Measurements from ENCODE around the gene ABCC1. TPM values are rescaled to one million over a fixed set of nuclear protein-coding genes. Genes with fewer than 3 reads are reported as not detected.
"Not testable (repeated sequence)": the region's sequence is repeated elsewhere in the genome, so short reads cannot be mapped to it uniquely, and the experiment has no call there.

Gene ABCC1
- total and polyA plus RNA-seq, 12 donors, result 6.1 to 32.8 (median 21.6) TPM

DNA sequence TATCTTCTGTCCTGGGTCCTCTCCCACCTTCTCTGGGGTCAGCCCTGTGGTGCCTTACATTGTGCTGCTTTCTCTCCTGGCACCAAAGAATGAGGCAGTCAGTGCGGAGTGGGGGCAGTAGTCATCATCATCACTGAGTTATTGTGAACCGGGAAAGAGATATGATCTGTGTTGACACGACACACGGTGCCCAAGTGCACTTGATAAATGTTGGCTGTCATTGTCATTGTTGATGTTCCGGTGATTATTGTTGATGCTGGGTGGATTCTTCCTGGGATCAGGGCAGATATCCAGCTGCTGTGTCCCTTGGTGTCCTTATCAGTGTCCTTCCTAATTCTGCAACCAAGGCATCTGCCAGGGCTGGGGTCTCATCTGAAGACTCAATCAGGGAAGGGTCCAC is 152.2 kb downstream of the ABCC1 start:
- DNase-seq, result no peak
- H3K27ac ChIP-seq, result no peak overlapping the region
- H3K9me3 ChIP-seq, result no peaks in the 10 kb centered on the region
- intact Hi-C loops (cut with DNase I), result no loop called here
- H3K4me1 ChIP-seq, result peaks cover 0 to 9% (median 2%) of the 10 kb centered on the region in 9 donors
- no peak overlapping the region for H3K4me3 ChIP-seq
- ATAC-seq, result no peak
- TF ChIP-seq, protein P1, sequence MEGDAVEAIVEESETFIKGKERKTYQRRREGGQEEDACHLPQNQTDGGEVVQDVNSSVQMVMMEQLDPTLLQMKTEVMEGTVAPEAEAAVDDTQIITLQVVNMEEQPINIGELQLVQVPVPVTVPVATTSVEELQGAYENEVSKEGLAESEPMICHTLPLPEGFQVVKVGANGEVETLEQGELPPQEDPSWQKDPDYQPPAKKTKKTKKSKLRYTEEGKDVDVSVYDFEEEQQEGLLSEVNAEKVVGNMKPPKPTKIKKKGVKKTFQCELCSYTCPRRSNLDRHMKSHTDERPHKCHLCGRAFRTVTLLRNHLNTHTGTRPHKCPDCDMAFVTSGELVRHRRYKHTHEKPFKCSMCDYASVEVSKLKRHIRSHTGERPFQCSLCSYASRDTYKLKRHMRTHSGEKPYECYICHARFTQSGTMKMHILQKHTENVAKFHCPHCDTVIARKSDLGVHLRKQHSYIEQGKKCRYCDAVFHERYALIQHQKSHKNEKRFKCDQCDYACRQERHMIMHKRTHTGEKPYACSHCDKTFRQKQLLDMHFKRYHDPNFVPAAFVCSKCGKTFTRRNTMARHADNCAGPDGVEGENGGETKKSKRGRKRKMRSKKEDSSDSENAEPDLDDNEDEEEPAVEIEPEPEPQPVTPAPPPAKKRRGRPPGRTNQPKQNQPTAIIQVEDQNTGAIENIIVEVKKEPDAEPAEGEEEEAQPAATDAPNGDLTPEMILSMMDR (IDR thresholded peaks at IDR 0.05), result no peak
- WGBS, 2 donors, result 92 to 94% methylated on average over 5 of the region's 5 CpGs
- H3K27me3 ChIP-seq, result no peaks in the 10 kb centered on the region
- peaks cover 0 to 85% (median 16%) of the 10 kb centered on the region in 9 donors for H3K36me3 ChIP-seq

DNA sequence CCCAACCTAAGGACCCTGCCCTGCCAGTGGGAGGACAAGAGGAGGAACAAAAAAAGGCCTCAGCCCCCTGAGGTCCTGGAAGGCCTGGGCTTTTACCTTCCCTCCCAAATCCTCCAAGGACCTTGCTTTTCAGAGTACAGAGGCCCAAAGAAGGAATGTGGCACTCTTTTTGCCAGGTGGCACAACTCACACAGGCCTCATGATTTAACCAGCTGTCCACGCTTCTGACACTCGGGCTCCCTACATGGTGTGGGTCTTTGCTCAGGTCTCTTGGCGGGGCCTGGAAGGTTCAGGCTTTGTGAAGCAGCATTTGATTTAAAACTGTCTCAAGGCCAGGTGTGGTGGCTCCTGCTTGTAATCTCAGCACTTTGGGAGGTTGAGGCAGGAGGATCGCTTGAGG is 153.3 kb downstream of the ABCC1 start:
- 93 to 95% methylated on average over 4 of the region's 4 CpGs for WGBS, 2 donors
- Histone ChIP-seq H3K4me1 (peaks cover 0 to 9% (median 0%) of the 10 kb centered on the region in 9 donors), H3K27ac (no peak overlapping the region), H3K9me3 (no peaks in the 10 kb centered on the region), H3K36me3 (peaks cover 0 to 88% (median 16%) of the 10 kb centered on the region in 9 donors), H3K27me3 (no peaks in the 10 kb centered on the region), H3K4me3 (no peak overlapping the region)
- TF ChIP-seq, protein P1 (IDR thresholded peaks at IDR 0.05), result no peak
- no peak for DNase-seq
- intact Hi-C loops (cut with DNase I), result no loop called here
- ATAC-seq, result no peak

DNA sequence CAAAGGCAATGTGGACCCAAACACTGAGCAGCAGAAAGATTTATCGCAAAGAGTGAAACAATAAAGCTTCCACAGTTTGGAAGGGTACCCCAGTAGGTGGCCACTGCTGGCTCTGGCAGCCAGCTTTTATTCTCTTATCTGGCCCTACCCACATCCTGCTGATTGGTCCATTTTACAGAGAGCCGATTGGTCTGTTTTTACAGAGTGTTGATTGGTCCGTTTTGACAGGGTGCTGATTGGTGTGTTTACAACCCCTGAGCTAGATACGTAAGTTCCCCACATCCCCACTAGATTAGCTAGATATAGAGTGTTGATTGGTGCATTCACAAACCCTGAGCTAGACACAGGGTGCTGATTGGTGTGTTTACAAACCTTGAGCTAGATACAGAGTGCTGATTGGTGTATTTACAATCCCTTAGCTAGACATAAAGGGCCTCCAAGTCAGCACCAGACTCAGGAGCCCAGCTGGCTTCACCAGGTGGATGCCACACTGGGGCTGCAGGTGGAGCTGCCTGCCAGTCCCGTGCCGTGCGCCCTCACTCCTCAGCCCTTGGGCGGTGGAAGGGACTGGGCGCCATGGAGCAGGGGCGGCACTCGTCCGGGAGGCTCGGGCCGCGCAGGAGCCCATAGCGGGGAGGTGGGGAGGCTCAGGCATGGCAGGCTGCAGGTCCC is 154.9 kb downstream of the ABCC1 start:
- H3K4me3 ChIP-seq; H3K27me3 ChIP-seq; H3K4me1 ChIP-seq; intact Hi-C loops (cut with DNase I); DNase-seq; H3K27ac ChIP-seq; ATAC-seq; H3K9me3 ChIP-seq: not testable (repeated sequence)
- WGBS, 2 donors, result 93 to 96% methylated on average over 16 of the region's 16 CpGs
- H3K36me3 ChIP-seq, result peaks cover 0 to 86% (median 16%) of the 10 kb centered on the region in 9 donors

DNA sequence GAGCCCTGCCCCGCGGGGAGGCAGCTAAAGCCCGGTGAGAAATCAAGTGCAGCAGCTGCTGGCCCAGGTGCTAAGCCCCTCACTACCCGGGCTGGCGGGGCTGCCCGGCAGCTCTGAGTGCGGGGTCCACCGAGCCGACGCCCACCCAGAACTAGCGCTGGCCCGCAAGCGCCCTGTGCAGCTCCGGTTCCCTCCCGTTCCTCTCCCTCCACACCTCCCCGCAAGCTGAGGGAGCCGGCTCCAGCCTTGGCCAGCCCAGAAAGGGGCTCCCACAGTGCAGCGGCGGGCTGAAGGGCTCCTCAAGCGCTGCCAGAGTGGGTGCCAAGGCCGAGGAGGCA is 155.4 kb downstream of the ABCC1 start:
- WGBS, 2 donors, result 98% methylated on average over 21 of the region's 21 CpGs
- peaks cover 0 to 89% (median 16%) of the 10 kb centered on the region in 9 donors for H3K36me3 ChIP-seq

DNA sequence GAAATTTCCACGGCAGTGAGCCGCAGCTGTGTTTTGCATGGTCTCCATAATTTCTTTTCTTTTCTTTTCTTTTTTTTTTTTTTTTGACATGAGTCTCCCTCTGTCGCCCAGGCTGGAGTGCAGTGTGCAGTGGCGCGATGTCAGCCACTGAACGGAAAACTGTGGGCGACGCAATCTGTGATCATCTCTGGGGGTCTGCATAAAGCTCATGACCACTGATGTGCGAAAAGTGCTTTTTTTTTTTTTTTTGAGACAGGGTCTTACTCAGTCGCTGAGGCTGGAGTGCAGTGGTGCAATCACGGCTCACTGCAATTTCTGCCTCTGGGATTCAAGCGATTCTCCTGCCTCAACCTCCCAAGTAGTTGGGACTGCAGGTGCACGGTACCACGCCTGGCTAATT is 156.2 kb downstream of the ABCC1 start:
- Histone ChIP-seq H3K4me3 (no peak overlapping the region), H3K9me3 (no peaks in the 10 kb centered on the region), H3K27ac (no peak overlapping the region), H3K4me1 (peaks cover 0 to 4% (median 0%) of the 10 kb centered on the region in 9 donors), H3K36me3 (peaks cover 0 to 91% (median 16%) of the 10 kb centered on the region in 9 donors), H3K27me3 (no peaks in the 10 kb centered on the region)
- no peak for ATAC-seq
- TF ChIP-seq, protein P1 (IDR thresholded peaks at IDR 0.05), result no peak
- no peak for DNase-seq
- WGBS, 2 donors, result 88 to 96% methylated on average over 14 of the region's 14 CpGs
- intact Hi-C loops (cut with DNase I), result no loop called here

More for the DNA sequence above, 155.4 kb downstream of the ABCC1 start:
- intact Hi-C loops (cut with DNase I); ATAC-seq; H3K9me3 ChIP-seq; H3K4me3 ChIP-seq; H3K27ac ChIP-seq; H3K27me3 ChIP-seq; DNase-seq; H3K4me1 ChIP-seq: not testable (repeated sequence)
